ENCODE data around the gene TESK1. TPM values are rescaled to one million over a fixed set of nuclear protein-coding genes. Genes with fewer than 3 reads are reported as not detected.
A peak's percentile ranks its signal among the peaks of the same experiment; 100 is the strongest.

TESK1 gene
- total RNA-seq, 3 donors from 2014 or later = 26.5 to 50.4 (median 33.8) TPM

GRCh38 chr9:35606138-35606504 lies 1.1 kb downstream of the TESK1 start:
- Histone ChIP-seq H3K27me3 (no peaks in the 10 kb centered on the region), H3K9me3 (no peaks in the 10 kb centered on the region), H3K27ac (peak overlapping the region; percentile 87 to 91), H3K4me3 (peak overlapping the region; percentile 65 to 83 (median 77)), H3K36me3 (peaks cover 9% of the 10 kb centered on the region), H3K4me1 (peaks cover 5 to 10% of the 10 kb centered on the region in 2 donors)
- intact Hi-C loops (cut with DNase I; ENCODE audit: low total_unique reads) = loop anchor here (5.0 kb wide), 1 partner anchor 46 kb away; the partner anchor contains the start of gene SIT1
- no peak for DNase-seq (ENCODE audit: low spot score in 2 of 2)
- TF ChIP-seq POLR2A (IDR thresholded peaks at IDR 0.05) (no peak), POLR2AphosphoS5 (IDR thresholded peaks at IDR 0.05) (no peak)
- TF ChIP-seq, protein P1, sequence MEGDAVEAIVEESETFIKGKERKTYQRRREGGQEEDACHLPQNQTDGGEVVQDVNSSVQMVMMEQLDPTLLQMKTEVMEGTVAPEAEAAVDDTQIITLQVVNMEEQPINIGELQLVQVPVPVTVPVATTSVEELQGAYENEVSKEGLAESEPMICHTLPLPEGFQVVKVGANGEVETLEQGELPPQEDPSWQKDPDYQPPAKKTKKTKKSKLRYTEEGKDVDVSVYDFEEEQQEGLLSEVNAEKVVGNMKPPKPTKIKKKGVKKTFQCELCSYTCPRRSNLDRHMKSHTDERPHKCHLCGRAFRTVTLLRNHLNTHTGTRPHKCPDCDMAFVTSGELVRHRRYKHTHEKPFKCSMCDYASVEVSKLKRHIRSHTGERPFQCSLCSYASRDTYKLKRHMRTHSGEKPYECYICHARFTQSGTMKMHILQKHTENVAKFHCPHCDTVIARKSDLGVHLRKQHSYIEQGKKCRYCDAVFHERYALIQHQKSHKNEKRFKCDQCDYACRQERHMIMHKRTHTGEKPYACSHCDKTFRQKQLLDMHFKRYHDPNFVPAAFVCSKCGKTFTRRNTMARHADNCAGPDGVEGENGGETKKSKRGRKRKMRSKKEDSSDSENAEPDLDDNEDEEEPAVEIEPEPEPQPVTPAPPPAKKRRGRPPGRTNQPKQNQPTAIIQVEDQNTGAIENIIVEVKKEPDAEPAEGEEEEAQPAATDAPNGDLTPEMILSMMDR (IDR thresholded peaks at IDR 0.05) = no peak

- no peaks in the 10 kb centered on the region for H3K9me3 ChIP-seq
- intact Hi-C loops (cut with DNase I; ENCODE audit: low total_unique reads) = loop anchor here (5.0 kb wide), 1 partner anchor 46 kb away; the partner anchor contains the start of gene SIT1
- H3K4me3 ChIP-seq = peak overlapping the region in 1 of 3 donors; percentile 83
- H3K36me3 ChIP-seq = peaks cover 9% of the 10 kb centered on the region
- TF ChIP-seq POLR2AphosphoS5 (IDR thresholded peaks at IDR 0.05) = no peak
- no peak for DNase-seq (ENCODE audit: low spot score in 2 of 2)
- H3K27me3 ChIP-seq = no peaks in the 10 kb centered on the region
- H3K27ac ChIP-seq = no peak overlapping the region
- H3K4me1 ChIP-seq = peaks cover 5 to 10% of the 10 kb centered on the region in 2 donors
Observed at GRCh38 chr9:35606726-35607125, 1.7 kb downstream of the TESK1 start.

DNA sequence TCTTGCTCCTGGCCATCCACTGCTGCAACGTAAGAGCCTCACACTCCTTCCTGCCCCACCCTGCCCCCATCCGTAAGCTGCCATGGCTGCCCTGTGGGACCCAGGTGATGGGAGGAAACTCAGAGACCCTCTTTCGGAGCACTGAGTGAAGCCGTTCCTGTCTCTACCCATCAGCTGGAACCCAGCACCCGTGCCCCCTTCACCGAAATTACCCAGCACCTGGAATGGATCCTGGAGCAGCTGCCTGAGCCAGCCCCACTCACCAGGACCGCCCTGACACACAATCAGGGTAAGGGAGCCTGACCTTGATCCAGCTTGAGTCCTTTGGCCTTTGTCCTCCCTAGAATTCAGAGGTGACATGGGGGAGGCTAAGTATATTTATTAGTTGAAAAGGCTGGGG lies 3.2 kb downstream of the TESK1 start:
- intact Hi-C loops (cut with DNase I; ENCODE audit: low total_unique reads) = loop anchor here (5.0 kb wide), 1 partner anchor 44 kb away; the partner anchor contains the start of gene SIT1
- H3K4me1 ChIP-seq = peaks cover 5 to 10% of the 10 kb centered on the region in 2 donors
- H3K36me3 ChIP-seq = peaks cover 9% of the 10 kb centered on the region
- H3K9me3 ChIP-seq = no peaks in the 10 kb centered on the region
- no peak overlapping the region for H3K27ac ChIP-seq
- no peaks in the 10 kb centered on the region for H3K27me3 ChIP-seq
- no peak for DNase-seq (ENCODE audit: low spot score in 2 of 2)
- no peak overlapping the region for H3K4me3 ChIP-seq
- no peak for TF ChIP-seq POLR2A (IDR thresholded peaks at IDR 0.05)
- TF ChIP-seq, protein P1 (IDR thresholded peaks at IDR 0.05) = no peak
- TF ChIP-seq POLR2AphosphoS5 (IDR thresholded peaks at IDR 0.05) = no peak

- H3K27me3 ChIP-seq = no peaks in the 10 kb centered on the region
- TF ChIP-seq POLR2A (IDR thresholded peaks at IDR 0.05) = no peak
- no peak for TF ChIP-seq POLR2AphosphoS5 (IDR thresholded peaks at IDR 0.05)
- TF ChIP-seq, protein P1 (IDR thresholded peaks at IDR 0.05) = no peak
- H3K9me3 ChIP-seq = no peaks in the 10 kb centered on the region
- H3K27ac ChIP-seq = peak overlapping the region in 1 of 2 donors; percentile 12
- no peak for DNase-seq (ENCODE audit: low spot score in 2 of 2)
- peaks cover 9% of the 10 kb centered on the region for H3K36me3 ChIP-seq
- H3K4me3 ChIP-seq = no peak overlapping the region
- intact Hi-C loops (cut with DNase I; ENCODE audit: low total_unique reads) = loop anchor here (5.0 kb wide), 1 partner anchor 43 kb away; the partner anchor contains the start of gene SIT1
- H3K4me1 ChIP-seq = peaks cover 5 to 10% of the 10 kb centered on the region in 2 donors
Observed at GRCh38 chr9:35609001-35609819, 4.1 kb downstream of the TESK1 start.

DNA sequence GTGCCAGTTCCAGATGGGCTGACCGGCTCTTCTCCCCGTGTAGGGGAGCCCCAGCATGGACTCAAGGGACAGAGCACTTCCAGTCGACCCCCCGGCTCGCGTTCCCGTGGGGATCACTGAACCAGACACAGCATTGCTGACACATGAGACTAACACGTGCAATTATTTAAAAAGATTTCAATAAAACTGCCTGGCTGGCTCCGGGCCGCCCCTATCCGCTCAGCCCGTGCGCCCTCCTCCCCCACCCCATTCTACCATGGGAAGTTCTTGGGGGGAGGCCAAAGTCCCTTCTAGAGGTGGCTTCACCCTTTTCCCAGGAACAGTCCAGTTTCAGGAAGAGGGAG lies 4.7 kb downstream of the TESK1 start:
- peak overlapping the region in 1 of 2 donors; percentile 12 for H3K27ac ChIP-seq
- no peaks in the 10 kb centered on the region for H3K27me3 ChIP-seq
- DNase-seq (ENCODE audit: low spot score in 2 of 2) = no peak
- intact Hi-C loops (cut with DNase I; ENCODE audit: low total_unique reads) = loop anchor here (5.0 kb wide), 1 partner anchor 43 kb away; the partner anchor contains the start of gene SIT1
- peaks cover 9% of the 10 kb centered on the region for H3K36me3 ChIP-seq
- H3K4me1 ChIP-seq = peaks cover 5 to 10% of the 10 kb centered on the region in 2 donors
- no peaks in the 10 kb centered on the region for H3K9me3 ChIP-seq
- TF ChIP-seq POLR2AphosphoS5 (IDR thresholded peaks at IDR 0.05) = no peak
- TF ChIP-seq, protein P1 (IDR thresholded peaks at IDR 0.05) = no peak
- no peak overlapping the region for H3K4me3 ChIP-seq

Measured in breast epithelium (tissue), 4 donors.